HG02571 (cell line): ENCODE data around the gene TMEM163.
"Not testable (repeated sequence)": the region's sequence is repeated elsewhere in the genome, so short reads cannot be mapped to it uniquely, and the experiment has no call there.

Experiments used
- ATAC-seq: cut with Tn5 transposase; IDR thresholded peaks from one replicate; pipeline ENCODE4 v1.9.1; 2021; ENCODE audit warnings: mild to moderate bottlenecking, moderate library complexity; ENCODE audit not compliant: unreplicated experiment

Gene TMEM163

GRCh38 chr2:134718817-134719814, at the start of gene TMEM163:
TSS of gene TMEM163 (minus strand) at chr2:134719000.
- peak; percentile 49 for ATAC-seq

DNA sequence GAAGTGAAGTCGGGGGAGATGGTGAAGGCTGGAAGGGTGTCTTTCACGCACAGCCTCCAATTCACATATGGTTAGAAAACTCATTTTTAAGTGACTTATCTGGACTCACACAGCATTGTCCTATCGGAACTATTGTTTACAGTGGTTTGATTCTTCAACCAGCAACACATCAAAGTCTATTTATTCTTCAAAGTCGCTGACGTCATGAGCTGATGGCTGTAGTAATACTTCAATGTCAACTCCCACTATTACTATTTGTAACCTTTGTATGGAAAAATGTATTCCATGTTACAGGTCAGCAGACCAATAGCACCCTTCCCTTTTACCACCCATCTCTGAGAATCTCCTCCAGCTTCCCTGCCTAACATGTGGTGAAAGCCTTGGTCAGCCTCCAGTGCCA, 47.8 kb upstream of the TMEM163 start:
- ATAC-seq: no peak

- ATAC-seq: no peak
Measured at GRCh38 chr2:134765987-134766386, 47.2 kb upstream of the TMEM163 start.

- ATAC-seq: no peak
Measured at GRCh38 chr2:134764164-134764563, 45.4 kb upstream of the TMEM163 start.

DNA sequence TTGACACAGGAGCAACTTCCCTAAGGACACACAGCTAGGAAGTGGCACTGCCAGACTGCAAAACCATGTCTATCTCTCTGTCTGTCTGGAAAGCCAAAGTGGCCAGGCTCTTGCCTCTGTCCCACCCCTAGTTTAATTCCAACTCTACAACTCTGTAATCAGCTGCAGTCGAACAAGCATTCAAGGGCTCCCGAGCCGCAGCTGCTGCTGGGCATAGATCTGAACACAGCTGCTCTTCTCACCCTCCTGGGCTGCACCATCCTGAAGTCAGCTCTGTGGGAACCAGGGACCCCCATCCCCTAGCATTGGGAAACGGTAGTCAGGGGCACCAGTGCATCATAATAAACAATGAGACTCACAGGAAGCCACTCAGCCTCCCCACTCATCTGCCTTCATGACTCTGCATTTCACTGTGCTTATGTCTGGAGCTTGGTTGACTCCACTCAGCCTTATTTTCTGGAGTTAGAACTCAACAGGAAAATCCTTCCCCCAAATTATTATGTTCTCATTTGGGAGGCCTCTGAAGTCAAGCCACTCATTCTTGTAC, 44.4 kb upstream of the TMEM163 start:
- no peak for ATAC-seq

DNA sequence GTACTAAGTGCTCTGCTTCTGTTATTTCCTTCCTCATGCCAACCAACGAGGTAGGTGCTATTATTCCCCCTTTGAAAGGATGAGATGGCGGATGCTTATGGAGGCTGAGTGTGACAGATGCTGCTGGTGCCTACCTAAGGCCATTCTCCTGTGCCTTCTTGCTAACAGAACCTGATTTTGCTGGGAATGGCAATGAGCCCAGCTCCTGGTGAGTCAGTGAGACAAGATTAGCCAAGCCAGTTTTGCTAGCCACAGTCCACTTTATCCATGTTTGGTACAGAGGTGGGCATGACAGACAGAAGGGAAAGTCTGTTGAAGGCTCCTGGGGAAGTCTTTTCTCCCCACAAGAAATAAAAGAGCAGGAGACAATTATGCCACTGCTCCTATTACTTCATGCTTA, 43.7 kb upstream of the TMEM163 start:
- no peak for ATAC-seq

- ATAC-seq: no peak
Measured at GRCh38 chr2:134760385-134760784, 41.6 kb upstream of the TMEM163 start.

DNA sequence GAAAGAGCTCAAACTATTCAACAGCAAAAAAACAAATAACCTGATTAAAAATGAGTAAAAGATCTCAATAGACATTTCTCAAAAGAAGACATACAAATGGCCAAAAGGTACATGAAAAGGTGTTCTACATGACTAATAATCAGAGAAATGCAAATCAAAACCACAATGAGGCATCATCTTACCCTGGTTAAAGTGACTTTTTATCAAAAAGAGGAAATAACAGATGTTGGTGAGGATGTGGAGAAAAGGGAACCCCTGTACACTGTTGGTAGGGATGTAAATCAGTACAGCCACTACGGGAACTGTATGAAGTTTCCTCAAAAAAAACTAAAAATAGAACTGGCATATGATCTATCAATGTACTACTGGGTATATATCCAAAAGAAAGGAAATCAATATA, 39.8 kb upstream of the TMEM163 start:
- no peak for ATAC-seq

GRCh38 chr2:134751981-134752380, 33.2 kb upstream of the TMEM163 start:
- ATAC-seq: not testable (repeated sequence)

- ATAC-seq: no peak
Measured at GRCh38 chr2:134745546-134745945, 26.7 kb upstream of the TMEM163 start.

DNA sequence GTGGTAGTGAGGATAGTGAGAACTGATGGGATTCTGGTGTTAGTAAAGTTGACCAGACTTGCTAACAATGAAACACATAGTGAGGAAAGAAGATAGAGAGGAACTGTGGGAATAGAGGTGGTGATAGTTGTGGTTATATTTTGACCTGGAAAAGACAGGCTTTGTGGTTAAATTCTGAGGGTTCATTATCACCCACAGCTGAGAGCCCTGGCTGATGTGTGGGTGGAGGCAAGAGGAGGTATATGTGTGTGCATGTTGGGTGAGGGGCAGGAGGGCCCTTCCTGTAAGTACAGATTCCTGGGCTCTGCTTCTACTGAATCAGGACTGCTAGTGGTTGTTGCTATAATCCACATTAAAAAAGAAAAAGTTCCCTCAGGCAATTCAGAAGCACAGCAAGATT, 26.2 kb upstream of the TMEM163 start:
- no peak for ATAC-seq

DNA sequence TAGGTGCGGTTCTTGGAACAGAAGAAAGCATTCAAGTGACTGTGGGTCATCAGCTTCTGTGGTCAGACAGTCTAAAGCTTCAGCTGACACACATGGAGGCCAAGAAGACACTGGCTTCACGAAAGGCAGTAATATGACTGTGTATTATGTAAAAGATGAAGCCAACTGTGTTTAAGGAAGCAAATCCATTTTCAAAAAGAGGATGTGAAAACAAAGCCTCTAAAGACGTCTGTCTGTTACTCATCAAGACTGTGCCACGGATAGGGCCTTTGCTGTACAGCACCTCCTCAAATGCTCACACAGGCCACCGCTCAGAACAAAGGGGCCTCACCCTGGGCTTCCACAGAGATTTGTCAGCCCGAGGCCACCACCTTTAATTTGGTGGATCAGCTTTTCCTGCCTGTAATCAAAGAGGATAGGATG, 21.1 kb upstream of the TMEM163 start:
- ATAC-seq: peak; percentile 93

DNA sequence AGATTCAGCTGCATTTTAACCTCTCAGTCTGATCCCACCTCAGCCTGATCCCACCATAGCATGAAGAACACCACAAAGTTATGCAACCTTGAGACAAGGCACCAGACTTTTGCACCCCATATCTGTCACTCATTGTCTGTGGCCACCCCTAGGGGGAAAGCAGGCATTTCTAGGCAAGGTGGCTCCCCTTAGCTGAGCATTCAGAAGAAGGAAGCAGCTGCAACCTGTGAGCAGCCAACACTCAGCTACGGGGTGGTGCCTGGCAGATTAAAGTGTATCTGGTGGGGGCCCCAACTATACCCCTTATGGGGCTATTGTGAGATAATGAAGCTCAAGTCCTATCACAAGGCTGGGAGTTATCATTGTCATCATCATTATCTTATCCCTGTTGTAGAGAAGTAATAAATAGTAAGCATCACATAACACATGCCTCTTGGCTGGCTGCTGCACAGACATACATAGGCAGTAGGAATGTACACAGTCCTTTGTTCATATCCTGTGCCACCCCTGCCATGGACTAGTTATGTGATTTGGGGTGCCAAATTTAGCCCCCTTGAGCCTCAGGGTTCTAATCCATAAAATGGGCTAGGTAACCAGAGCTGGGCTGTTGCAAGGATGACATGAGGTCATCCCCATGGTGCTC, 20.6 kb upstream of the TMEM163 start:
- no peak for ATAC-seq

GRCh38 chr2:134738141-134738870, 19.5 kb upstream of the TMEM163 start:
- no peak for ATAC-seq

DNA sequence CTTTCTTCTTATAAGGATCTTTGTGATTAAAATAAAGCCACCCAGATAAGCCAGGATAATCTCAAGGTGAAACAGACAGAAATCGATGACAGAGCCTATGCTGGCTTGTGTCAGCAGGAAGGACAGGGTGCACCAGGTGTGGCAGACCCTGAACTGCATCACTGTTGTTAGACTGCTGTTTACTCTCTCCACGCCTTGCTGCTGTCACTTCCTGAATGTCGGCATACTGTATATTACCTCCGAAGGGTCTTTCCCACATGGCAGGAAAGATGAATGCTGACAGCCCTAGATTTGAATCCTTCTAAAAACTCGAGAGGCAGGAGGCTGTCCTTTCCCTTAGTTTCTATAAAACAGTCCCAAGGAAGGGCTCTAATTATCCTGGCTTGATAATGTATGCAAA, 18.9 kb upstream of the TMEM163 start:
- no peak for ATAC-seq

DNA sequence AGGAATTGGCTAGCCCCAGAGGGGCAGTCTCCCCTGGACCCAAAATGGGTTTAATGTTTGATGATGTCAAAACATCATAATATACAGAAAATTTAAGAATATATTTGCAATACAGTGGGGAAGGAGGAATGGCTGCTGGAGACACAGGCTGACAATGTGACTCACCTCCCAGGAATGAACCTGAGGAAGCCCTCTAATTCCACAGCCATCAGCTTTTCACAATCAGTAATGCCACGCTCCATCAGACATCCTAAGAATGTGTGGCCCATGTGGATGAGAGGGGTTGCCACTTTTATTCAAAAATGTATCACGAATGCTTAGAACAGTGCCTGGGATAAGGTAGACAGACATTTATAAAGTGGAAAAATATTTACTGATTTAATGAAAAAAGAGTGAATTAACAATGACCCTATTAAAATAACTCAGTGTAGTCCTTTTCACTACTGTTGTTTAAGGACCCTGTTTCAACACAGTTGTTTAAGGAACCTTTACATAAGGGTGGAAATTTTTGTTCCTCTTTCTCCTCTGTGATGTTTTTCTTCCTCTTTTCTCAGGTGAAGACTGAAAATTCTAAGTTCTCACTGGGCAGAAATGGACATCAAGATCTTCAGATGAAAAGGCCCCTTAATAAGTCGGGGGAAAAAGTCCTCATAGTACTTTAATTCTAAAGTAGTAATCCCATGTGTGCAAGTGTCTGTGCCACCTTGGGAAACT, 17.5 kb upstream of the TMEM163 start:
- no peak for ATAC-seq

DNA sequence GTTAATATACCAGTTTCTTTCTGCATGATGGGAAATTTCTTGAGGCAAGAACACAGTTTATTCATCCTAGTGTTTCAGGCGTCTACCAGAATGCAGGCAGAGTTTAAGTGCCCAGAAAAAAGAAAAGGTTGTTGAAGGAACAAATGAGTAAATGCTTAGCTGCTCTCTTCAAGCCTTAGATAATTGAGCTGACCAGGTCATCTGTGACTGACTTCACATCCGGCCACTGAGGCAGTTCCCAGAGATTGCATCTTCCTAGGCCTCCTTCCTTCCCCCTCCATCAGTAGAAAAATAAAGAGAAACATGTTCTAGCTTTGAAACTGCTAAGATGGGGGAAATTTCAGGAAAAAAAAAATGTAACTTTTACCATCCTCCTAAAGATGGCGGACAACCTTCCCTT, 9.4 kb upstream of the TMEM163 start:
- ATAC-seq: no peak

- ATAC-seq: no peak
Measured at GRCh38 chr2:134727385-134727784, 8.6 kb upstream of the TMEM163 start.

GRCh38 chr2:134726645-134727044, 7.8 kb upstream of the TMEM163 start:
- ATAC-seq: no peak

DNA sequence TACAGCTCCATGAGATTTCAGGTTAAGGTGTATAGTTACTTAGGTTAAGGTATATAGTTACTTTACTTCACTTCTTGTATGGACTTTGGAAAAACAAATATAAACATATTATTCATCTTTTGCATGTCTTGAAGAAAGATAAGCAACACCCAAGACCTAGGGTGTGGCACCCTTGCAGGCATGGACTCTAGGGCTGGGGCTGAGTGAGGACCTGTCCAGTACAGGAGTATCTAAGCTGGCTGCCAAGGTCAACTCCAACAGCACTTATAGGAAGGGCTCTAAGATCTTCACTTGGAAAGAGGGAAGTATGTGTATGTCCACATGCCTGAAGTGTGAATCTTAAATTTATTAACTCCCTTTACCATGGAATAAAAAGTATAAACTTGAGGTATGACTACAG, 7.1 kb upstream of the TMEM163 start:
- no peak for ATAC-seq

- ATAC-seq: no peak
Measured at GRCh38 chr2:134724341-134724740, 5.5 kb upstream of the TMEM163 start.
